Urothelium cell line (cell line): ENCODE results near the gene HMGB4.

Experiments
- DNase-seq: peaks from one replicate; pipeline ENCODE4 v3.0.0; 2011; ENCODE audit warnings: low spot score, mixed read lengths
- FAIRE-seq: peaks from 2 replicates; lab custom pipeline; 2011; peaks lifted over from hg19 to GRCh38; lab: Jason Lieb, UNC

Gene HMGB4

GRCh38 chr1:33895976-33896375 lies 32.1 kb downstream of the HMGB4 start:
- FAIRE-seq (no peak), DNase-seq (no peak)

GRCh38 chr1:33897092-33897725 lies 33.3 kb downstream of the HMGB4 start:
- FAIRE-seq, result no peak

GRCh38 chr1:33898406-33898805 lies 34.5 kb downstream of the HMGB4 start:
- no peak for FAIRE-seq
- DNase-seq, result no peak

More at GRCh38 chr1:33897092-33897725, 33.3 kb downstream of the HMGB4 start:
- DNase-seq, result no peak

DNA sequence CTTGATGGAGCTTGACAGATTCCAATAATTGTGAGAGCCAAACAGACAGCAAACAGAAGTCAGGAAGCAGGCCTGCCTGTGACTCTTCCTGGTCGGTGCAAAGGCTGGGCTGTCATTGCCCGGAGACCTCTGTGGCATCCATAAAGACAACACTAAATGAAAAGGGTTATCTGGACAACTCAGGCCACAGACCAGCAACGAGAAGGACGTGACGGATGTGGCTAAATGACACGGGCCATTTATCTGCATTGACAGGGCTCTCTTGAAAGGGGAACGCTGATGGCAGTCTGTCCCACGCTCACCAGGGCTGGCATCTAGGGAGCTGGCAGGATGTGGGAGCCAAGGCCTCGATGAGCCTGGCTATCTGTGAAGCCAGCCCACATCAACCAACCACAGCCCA lies 35.0 kb downstream of the HMGB4 start:
- DNase-seq (no peak), FAIRE-seq (no peak)

DNA sequence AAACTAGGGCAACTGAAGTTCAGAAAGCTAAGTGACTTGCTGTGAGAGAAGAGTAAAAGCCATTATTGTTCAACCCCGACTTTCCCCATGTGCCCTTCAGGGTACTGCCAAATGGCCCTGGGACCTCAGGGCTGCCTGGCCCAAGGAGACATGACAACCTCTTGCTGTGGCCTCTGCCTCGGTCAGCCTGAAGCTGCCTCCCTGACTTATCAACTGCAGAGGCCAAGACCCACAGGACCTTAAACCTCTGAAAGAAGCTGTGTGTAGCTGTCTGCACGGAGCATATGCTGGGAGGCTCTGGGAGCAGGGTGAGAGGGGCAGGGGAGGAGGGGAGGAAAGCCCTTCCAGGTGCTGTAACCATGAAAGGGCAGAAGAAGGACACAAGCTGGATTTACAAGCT lies 35.9 kb downstream of the HMGB4 start:
- no peak for FAIRE-seq
- DNase-seq, result no peak

- DNase-seq (no peak), FAIRE-seq (no peak)
Measured at GRCh38 chr1:33902486-33903209, 38.8 kb downstream of the HMGB4 start.

- DNase-seq (no peak), FAIRE-seq (no peak)
Measured at GRCh38 chr1:33903210-33903589, 39.3 kb downstream of the HMGB4 start.

DNA sequence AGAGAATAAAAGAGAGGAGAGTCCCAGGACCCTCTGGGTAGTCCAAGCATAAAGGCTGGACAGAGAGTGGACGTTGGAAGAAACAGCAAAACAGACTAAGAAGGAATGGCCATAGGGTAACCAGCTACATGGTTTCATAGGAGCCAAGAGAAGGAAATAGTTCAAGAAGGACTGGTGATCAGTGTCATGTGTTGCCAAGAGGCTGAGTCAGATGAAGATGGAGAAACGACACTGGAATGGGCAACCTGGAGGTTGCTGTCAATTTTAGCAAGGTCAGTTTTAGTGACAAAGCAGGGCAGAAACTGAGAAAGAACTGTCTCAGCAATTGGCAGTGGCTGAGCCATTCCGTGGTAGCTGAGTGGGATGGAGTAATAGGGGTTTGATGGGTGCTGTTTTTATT lies 41.4 kb downstream of the HMGB4 start:
- no peak for DNase-seq
- no peak for FAIRE-seq

- no peak for DNase-seq
Measured at GRCh38 chr1:33906156-33906555, 42.3 kb downstream of the HMGB4 start.

GRCh38 chr1:33908324-33908956 lies 44.6 kb downstream of the HMGB4 start:
- no peak for DNase-seq
- no peak for FAIRE-seq

More at GRCh38 chr1:33906156-33906555, 42.3 kb downstream of the HMGB4 start:
- no peak for FAIRE-seq
